SK-N-MC (cell line): ENCODE measurements around the gene RANBP6.

ENCODE experiments used
- EZH2 ChIP-seq: fragments of 200-600 bp; sonication (generic); IDR thresholded peaks from one replicate; pipeline ENCODE4 v1.6.1; 2017; ENCODE audit warnings: antibody characterized with exemption
- FOXP2 ChIP-seq: optimal IDR thresholded peaks from 2 replicates; pipeline ENCODE3; 2011; ENCODE audit warnings: mild to moderate bottlenecking, moderate library complexity; ENCODE audit not compliant: insufficient read depth; ENCODE audit errors: extremely low read length, control extremely low read depth
- POLR2AphosphoS5 ChIP-seq: IDR thresholded peaks from 2 replicates; pipeline ENCODE4 v1.6.1; 2012; ENCODE audit warnings: mild to moderate bottlenecking, low read depth, low read length, borderline replicate concordance

- TF ChIP-seq EZH2, result no peak
- no peak for TF ChIP-seq POLR2AphosphoS5
- no peak for TF ChIP-seq FOXP2
Measured at GRCh38 chr9:6054280-6055099, 39.1 kb upstream of the RANBP6 start.
